ENCODE data around the gene KRTAP3-3.
"Not testable (repeated sequence)": the region's sequence is repeated elsewhere in the genome, so short reads cannot be mapped to it uniquely, and the experiment has no call there.

DNA sequence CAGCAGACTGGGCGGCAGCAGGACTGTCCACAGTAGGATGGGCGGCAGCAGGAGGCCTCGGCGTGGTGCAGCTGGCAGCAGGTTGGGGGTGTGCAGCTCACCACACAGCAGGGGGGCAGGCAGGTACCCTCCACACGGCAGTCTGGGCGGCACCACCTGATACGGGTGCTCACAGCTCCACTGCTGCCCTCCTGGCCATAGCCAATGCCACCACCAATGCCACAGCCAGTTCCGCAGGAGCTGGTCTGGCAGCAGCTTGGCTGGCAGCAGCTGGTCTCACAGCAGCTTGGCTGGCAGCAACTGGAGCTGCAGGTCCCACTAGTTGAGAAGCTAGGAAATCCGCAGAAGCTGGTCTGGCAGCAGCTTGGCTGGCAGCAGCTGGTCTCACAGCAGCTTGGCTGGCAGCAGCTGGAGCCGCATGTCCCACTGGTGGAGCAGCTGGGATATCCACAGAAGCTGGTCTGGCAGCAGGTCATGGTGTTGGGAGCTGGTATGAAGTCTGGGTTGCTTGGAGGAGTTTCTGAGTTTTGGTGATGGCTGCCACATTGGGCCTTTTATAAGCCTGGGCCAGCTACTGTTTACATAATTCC is 40.5 kb upstream of the KRTAP3-3 start, which contains the start of gene KRTAP1-3:
- TF ChIP-seq, protein P1, sequence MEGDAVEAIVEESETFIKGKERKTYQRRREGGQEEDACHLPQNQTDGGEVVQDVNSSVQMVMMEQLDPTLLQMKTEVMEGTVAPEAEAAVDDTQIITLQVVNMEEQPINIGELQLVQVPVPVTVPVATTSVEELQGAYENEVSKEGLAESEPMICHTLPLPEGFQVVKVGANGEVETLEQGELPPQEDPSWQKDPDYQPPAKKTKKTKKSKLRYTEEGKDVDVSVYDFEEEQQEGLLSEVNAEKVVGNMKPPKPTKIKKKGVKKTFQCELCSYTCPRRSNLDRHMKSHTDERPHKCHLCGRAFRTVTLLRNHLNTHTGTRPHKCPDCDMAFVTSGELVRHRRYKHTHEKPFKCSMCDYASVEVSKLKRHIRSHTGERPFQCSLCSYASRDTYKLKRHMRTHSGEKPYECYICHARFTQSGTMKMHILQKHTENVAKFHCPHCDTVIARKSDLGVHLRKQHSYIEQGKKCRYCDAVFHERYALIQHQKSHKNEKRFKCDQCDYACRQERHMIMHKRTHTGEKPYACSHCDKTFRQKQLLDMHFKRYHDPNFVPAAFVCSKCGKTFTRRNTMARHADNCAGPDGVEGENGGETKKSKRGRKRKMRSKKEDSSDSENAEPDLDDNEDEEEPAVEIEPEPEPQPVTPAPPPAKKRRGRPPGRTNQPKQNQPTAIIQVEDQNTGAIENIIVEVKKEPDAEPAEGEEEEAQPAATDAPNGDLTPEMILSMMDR (IDR thresholded peaks at IDR 0.05; ENCODE audit: insufficient read depth, low read length, poor library complexity, severe bottlenecking), result not testable (repeated sequence)
- TF ChIP-seq EZH2phosphoT487 (conservative IDR thresholded peaks at IDR 0.05; ENCODE audit: low read length), result not testable (repeated sequence)

Data from SU-DHL-6 (cell line).